ENCODE measurements around the gene NOTUM. TPM values are rescaled to one million over a fixed set of nuclear protein-coding genes. Genes with fewer than 3 reads are reported as not detected.

Gene NOTUM
- total RNA-seq (2022; extraction: Qiagen RNA extraction): 0.30 to 0.57 TPM (median 0.45 TPM) in 5 replicates

DNA sequence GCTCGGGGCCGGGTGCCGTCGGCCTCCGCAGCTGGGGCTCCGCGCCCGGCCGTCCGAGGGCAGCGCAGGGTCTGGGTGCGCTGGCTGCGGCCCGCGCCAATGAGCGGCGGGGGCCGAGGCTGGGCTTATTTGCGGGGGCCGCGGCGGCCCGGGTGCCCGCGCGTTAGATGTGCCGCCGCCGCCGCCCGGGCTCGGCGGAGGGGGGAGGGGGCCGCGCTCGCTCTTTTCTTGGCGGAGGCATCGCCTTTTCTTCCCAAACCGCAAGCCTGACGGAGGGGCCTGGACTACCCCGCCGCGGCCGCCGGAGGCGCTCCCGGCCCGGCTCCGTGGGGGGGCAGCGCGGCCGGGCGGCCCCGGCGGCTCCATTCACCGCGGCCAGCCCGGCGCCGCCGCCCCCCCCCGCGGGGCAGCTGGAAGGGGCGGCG, at the start of gene NOTUM:
TSS of gene NOTUM (minus strand) at position 101 of the 425 bp plus-strand sequence. CDS start 278 bp downstream, outside the sequence.

GRCh38 chr17:81977211-81977808, 16.3 kb upstream of the NOTUM start, which contains the start of gene ASPSCR1:
Gene ASPSCR1 (plus strand): TSS chr17:81977629. CDS start chr17:81977647, 18 bp downstream.

DNA sequence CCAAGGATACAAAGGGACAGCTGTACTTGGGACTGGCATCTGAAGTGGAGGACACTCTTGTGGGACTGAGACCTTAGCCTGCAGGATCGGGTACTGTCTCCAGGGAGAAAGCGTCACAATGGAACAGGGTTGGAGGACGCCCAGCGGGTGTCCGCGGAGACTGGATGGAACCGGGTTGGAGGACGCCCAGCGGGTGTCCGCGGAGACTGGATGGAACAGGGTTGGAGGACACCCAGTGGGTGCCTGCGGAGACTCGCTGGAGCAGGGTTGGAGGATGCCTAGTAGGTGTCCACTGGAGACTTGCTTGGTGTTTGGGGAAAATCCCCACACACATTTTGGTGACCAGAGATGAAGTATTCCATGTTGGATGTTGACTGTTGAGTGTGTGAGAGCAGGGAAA, 13.8 kb downstream of the NOTUM start, which contains the start of gene MYADML2:
TSS of gene MYADML2 (minus strand) at position 45 of the 400 bp plus-strand sequence. CDS start 5,492 bp downstream, outside the sequence.

DNA sequence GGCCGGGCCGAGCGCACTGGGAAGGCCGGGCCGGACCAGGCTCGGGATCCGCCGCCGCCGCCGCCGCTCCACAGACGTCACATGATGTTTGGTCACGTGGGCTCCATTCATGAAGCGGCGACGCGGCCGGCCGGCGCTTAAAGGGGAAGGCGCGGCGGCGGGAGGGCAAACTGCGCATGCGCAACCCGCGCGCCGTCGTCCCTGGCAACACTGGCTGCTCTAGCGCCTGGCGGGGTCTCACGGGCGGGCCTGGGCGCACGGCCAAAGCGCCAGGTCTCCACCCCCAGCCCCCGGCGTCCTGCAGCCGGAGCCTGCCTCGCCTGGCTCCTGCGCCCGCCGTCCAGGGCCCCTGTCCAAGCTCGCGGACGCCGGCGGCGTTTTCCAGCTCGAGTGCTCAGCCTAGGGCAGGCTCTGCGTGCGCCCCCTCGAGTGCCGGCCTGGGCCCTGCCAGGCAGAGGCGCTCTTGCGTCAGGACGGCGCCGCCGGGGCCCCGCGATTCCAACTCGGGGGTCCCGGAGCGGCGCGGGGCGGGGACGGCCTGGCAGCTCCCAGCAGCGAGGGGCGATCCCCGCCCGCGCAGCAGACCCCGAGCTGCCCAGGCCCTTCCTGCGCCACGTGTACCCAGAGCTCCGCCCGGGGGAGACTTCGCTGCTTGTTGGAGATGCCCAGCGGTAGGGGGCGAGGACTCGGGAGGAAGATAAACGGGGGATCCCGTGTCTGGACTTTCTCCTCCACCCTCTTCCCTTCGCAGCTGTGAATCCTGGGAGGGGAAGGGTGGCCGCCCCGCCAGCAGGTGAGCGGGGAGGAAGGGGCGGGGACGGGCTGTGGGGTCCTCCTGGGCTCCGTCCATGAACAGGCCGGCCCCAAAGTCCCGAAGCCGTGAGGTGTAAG, 33.1 kb downstream of the NOTUM start, which contains the start of gene MAFG:
TSS of gene MAFG (minus strand) at position 83 of the 891 bp plus-strand sequence. CDS start 4,550 bp downstream, outside the sequence.

DNA sequence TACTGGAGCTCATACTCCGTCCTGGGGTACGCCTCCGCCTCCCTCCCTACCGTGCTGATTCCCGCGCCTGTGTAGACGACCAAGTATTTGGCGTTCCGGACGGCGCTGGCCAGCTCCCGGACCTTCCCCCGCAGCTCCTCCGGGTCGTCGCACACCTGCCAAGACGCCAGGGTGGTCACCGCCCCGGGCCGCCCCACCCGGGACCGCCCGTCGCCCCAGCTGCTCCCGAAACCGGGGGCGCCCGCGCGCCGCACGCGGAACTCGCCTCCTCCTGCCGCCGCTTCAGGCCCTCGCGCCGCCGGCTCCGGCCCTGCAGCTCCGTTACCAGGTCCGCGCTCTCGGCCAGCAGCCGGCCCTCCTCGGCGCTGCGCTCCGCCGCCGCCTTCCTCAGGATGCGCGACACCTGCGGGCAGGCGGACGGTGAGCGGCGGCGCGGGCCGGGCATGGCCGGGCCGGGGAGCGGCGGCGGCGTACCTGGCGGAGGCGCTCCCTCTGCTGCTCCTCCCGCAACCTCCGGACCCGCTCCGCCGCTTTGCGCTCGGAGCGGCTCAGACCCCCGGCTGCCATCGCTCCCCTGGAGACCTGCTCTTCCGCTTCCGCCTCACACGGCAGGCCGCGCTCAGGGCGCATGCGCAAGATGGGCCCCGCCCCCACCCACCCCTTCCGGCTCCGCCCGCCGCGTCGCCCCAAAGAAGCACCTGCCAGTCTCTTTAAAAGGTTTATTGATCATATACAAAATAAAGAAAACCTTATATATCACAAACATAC, 43.2 kb downstream of the NOTUM start, which contains the start of gene SIRT7:
TSS of gene SIRT7 (minus strand) at position 612 of the 768 bp plus-strand sequence. CDS start at position 567, 45 bp downstream.

DNA sequence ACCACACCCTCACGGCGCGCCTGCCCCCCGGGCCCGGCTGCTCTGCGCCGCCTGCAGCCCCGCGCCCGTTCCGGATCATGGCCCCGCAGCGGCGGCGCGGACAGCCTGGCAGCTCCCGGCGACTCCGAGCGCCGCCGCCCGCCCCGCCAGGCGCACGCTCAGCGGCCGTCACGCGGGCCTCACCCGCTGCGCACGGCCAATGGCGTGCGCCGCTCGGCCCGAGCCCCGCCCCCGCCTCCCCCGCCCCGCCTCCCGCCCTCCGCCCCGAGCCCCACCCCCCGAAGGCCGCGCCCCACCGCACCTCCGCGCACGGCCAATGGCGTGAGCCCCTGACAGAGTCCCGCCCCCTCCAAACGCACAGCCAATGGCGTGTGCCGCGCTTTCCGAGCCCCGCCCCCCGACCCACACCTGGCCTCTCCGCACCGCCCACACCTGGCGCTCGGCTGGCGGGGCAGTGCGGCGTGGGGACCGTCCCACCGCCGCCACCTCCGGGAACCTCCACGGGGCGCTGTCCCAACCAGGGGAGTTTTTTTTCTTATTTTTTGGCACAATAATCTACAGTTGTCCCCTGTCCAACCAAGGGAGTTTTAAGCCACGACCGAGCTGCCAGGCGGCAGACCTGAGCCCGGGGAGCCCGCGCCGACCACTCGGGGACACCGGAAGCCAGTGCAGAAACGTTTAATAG, 49.6 kb downstream of the NOTUM start, which contains the start of gene PCYT2:
TSS of gene PCYT2 (minus strand) at position 123 of the 685 bp plus-strand sequence. CDS start at position 79, 44 bp downstream.

Other genes with a start within 250 kb of the NOTUM start
- 27.8 to 48.8 TPM (median 47.9 TPM) in 5 replicates for gene SLC25A10, start 248.9 kb downstream of the NOTUM start, total RNA-seq (2022; extraction: Qiagen RNA extraction)
- gene GCGR, start 157.0 kb downstream of the NOTUM start, total RNA-seq (2022; extraction: Qiagen RNA extraction): 0.17 to 0.50 TPM (median 0.23 TPM) in 5 replicates
- gene MCRIP1, start 127.9 kb downstream of the NOTUM start, total RNA-seq (2022; extraction: Qiagen RNA extraction): 78.0 to 115 TPM (median 102 TPM) in 5 replicates
- 0.10 to 0.43 TPM (median 0.17 TPM) in 4 of 5 replicates, not detected in the other for gene PPP1R27, start 126.1 kb downstream of the NOTUM start, total RNA-seq (2022; extraction: Qiagen RNA extraction)
- 690 to 732 TPM (median 705 TPM) in 5 replicates for gene P4HB, start 100.7 kb downstream of the NOTUM start, total RNA-seq (2022; extraction: Qiagen RNA extraction)
- 603 to 678 TPM (median 626 TPM) in 5 replicates for gene ARHGDIA, start 89.8 kb downstream of the NOTUM start, total RNA-seq (2022; extraction: Qiagen RNA extraction)
- 170 to 255 TPM (median 241 TPM) in 5 replicates for gene ALYREF, start 69.6 kb downstream of the NOTUM start, total RNA-seq (2022; extraction: Qiagen RNA extraction)
- 182 to 330 TPM (median 298 TPM) in 5 replicates for gene ANAPC11, start 69.5 kb downstream of the NOTUM start, total RNA-seq (2022; extraction: Qiagen RNA extraction)
- 0.51 to 0.77 TPM (median 0.61 TPM) in 5 replicates for gene NPB, start 58.9 kb downstream of the NOTUM start, total RNA-seq (2022; extraction: Qiagen RNA extraction)
- gene PCYT2, start 49.8 kb downstream of the NOTUM start, total RNA-seq (2022; extraction: Qiagen RNA extraction): 12.9 to 17.1 TPM (median 16.7 TPM) in 5 replicates
- 28.6 to 46.2 TPM (median 44.4 TPM) in 5 replicates for gene SIRT7, start 43.0 kb downstream of the NOTUM start, total RNA-seq (2022; extraction: Qiagen RNA extraction)
- gene MAFG, start 33.5 kb downstream of the NOTUM start, total RNA-seq (2022; extraction: Qiagen RNA extraction): 29.9 to 49.3 TPM (median 41.7 TPM) in 5 replicates
- 66.6 to 94.6 TPM (median 92.7 TPM) in 5 replicates for gene PYCR1, start 23.9 kb downstream of the NOTUM start, total RNA-seq (2022; extraction: Qiagen RNA extraction)
- not detected in 5 replicates for gene MYADML2, start 14.0 kb downstream of the NOTUM start, total RNA-seq (2022; extraction: Qiagen RNA extraction)
- gene ASPSCR1, start 16.4 kb upstream of the NOTUM start, total RNA-seq (2022; extraction: Qiagen RNA extraction): 23.6 to 32.1 TPM (median 29.2 TPM) in 5 replicates
- gene CENPX, start 61.7 kb upstream of the NOTUM start, total RNA-seq (2022; extraction: Qiagen RNA extraction): 148 to 219 TPM (median 196 TPM) in 5 replicates
- gene LRRC45, start 62.1 kb upstream of the NOTUM start, total RNA-seq (2022; extraction: Qiagen RNA extraction): 10.5 to 20.2 TPM (median 16.2 TPM) in 5 replicates
- 22.8 to 41.7 TPM (median 37.9 TPM) in 5 replicates for gene RAC3, start 70.5 kb upstream of the NOTUM start, total RNA-seq (2022; extraction: Qiagen RNA extraction)
- gene DCXR, start 76.5 kb upstream of the NOTUM start, total RNA-seq (2022; extraction: Qiagen RNA extraction): 64.0 to 107 TPM (median 101 TPM) in 5 replicates
- 16.5 to 27.3 TPM (median 26.4 TPM) in 5 replicates for gene RFNG, start 90.6 kb upstream of the NOTUM start, total RNA-seq (2022; extraction: Qiagen RNA extraction)
- 100 to 150 TPM (median 145 TPM) in 5 replicates for gene GPS1, start 90.7 kb upstream of the NOTUM start, total RNA-seq (2022; extraction: Qiagen RNA extraction)
- gene DUS1L, start 104.6 kb upstream of the NOTUM start, total RNA-seq (2022; extraction: Qiagen RNA extraction): 77.1 to 164 TPM (median 141 TPM) in 5 replicates
- 100 to 142 TPM (median 139 TPM) in 5 replicates for gene FASN, start 137.0 kb upstream of the NOTUM start, total RNA-seq (2022; extraction: Qiagen RNA extraction)